GM12878 (cell line): ENCODE results near the gene ATL2. TPM values are rescaled to one million over a fixed set of nuclear protein-coding genes. Genes with fewer than 3 reads are reported as not detected.

ENCODE experiments used
- ATAC-seq: fragments of 200-7000 bp; cut with Tn5 transposase; 3 replicates; pipeline ENCODE4 v1.9.1; 2020; ENCODE audit warnings: mild to moderate bottlenecking, moderate library complexity
- BruUV-seq: library from RNA; stranded (reverse); fragments of 400-500 nt; replicated peaks from 2 replicates; lab custom pipeline; 2021; lab: Mats Ljungman, UMichigan
- CTCF ChIA-PET: fragments of 300-600 bp; sonication (Branson Sonifier 250); formaldehyde crosslinking; extraction: SDS; loops from one replicate; lab custom pipeline; 2021; ENCODE audit warnings: inconsistent platforms; lab: Yijun Ruan, JAX
- POLR2A ChIA-PET: fragments of 350-600 bp; formaldehyde crosslinking; extraction: SDS; loops from one replicate; lab custom pipeline; 2021; ENCODE audit warnings: inconsistent platforms; lab: Charles Lee
- RAD21 ChIA-PET: fragments of 300-600 bp; sonication (Branson Sonifier 250); formaldehyde crosslinking; loops from one replicate; lab custom pipeline; 2023; ENCODE audit warnings: antibody characterized with exemption; ENCODE audit not compliant: unreplicated experiment; lab: Charles Lee
- SMC1A ChIA-PET: fragments of 300-600 bp; sonication (Branson Sonifier 250); formaldehyde crosslinking; loops from one replicate; lab custom pipeline; 2023; ENCODE audit not compliant: unreplicated experiment, uncharacterized antibody; lab: Charles Lee
- DNase-seq: peaks from one replicate; pipeline ENCODE4 v3.0.0-alpha.2; 2011; ENCODE audit warnings: low read depth, low spot score
- FAIRE-seq: peaks from 3 replicates; lab custom pipeline; 2011; peaks lifted over from hg19 to GRCh38; lab: Jason Lieb, UNC
- H2AFZ ChIP-seq: 2 replicates; pipeline ENCODE4 v1.6.0; 2011; ENCODE audit warnings: low read depth, low read length, control low read depth; ENCODE audit not compliant: control insufficient read depth
- H3K27ac ChIP-seq: 2 replicates; pipeline ENCODE4 v1.5.1; 2011; ENCODE audit warnings: control low read depth; ENCODE audit not compliant: control insufficient read depth, insufficient read depth
- H3K27me3 ChIP-seq, 2 experiments: replicated peaks in 1 of 2; 2 replicates each; pipeline versions ENCODE4 v1.6.0 to v1.6.1; 2011; ENCODE audit warnings: low read length in 1 of 2; ENCODE audit not compliant: control insufficient read depth in 2 of 2, insufficient read depth in 2 of 2
- H3K36me3 ChIP-seq, 2 experiments: 2 replicates each; pipeline ENCODE4 v1.5.1; 2011; ENCODE audit warnings: low read length in 1 of 2; ENCODE audit not compliant: control insufficient read depth in 2 of 2, insufficient read depth in 2 of 2
- H3K4me1 ChIP-seq: 2 replicates; pipeline ENCODE4 v1.6.1; 2011; ENCODE audit warnings: mild to moderate bottlenecking, low read length, moderate library complexity, mixed read lengths; ENCODE audit not compliant: control insufficient read depth, insufficient read depth
- H3K4me2 ChIP-seq: 2 replicates; pipeline ENCODE4 v1.6.0; 2011; ENCODE audit warnings: control low read depth; ENCODE audit not compliant: control insufficient read depth, insufficient read depth
- H3K4me3 ChIP-seq: fragments of 200-600 bp; sonication (generic); 2 replicates; pipeline ENCODE4 v1.5.1; 2016
- H3K79me2 ChIP-seq: 2 replicates; pipeline ENCODE4 v1.6.0; 2011; ENCODE audit warnings: low read length; ENCODE audit not compliant: control insufficient read depth, insufficient read depth
- H3K9ac ChIP-seq: 2 replicates; pipeline ENCODE4 v1.8.0; 2011; ENCODE audit warnings: low read length, control low read depth, mixed read lengths; ENCODE audit not compliant: control insufficient read depth, insufficient read depth
- H3K9me3 ChIP-seq: replicated peaks from 3 replicates; pipeline ENCODE4 v1.5.1; 2011; ENCODE audit warnings: mild to moderate bottlenecking, low read length; ENCODE audit not compliant: control insufficient read depth, insufficient read depth
- H4K20me1 ChIP-seq: 2 replicates; pipeline ENCODE4 v1.6.0; 2011; ENCODE audit not compliant: control insufficient read depth, insufficient read depth
- WGBS: methylation state at CpG from one replicate; pipeline ENCODE4 v1.1.6; 2016; ENCODE audit warnings: low lambda C conversion rate; ENCODE audit not compliant: insufficient replicate concordance, insufficient coverage; ENCODE audit errors: missing lambda C conversion rate; 5-methylcytosine and 5-hydroxymethylcytosine counted together
- in situ Hi-C: fragments of 300-500 bp; cut with MboI; formaldehyde crosslinking; loops from 9 replicates; pipeline ENCODE4 v1.14.3; 2018; ENCODE audit warnings: mixed read lengths
- intact Hi-C: fragments of 100-400 bp; cut with micrococcal nuclease; formaldehyde crosslinking; loops from one replicate; pipeline ENCODE4 v1.14.2; 2022; ENCODE audit not compliant: unreplicated experiment
- polyA plus RNA-seq, 11 experiments: library from polyadenylated mRNA; depleted of rRNA in 4 of 11; unstranded in 6 of 11; stranded (reverse) in 5 of 11; fragments of >200 nt; fragmentation: Nextera tagmentation in 4 of 11; fragmentation: Illumina TruSeq in 1 of 11; extraction: Ambion mirVana in 4 of 11; extraction: Trizol in 1 of 11; gene quantifications; 1 replicate in 1 of 11; 2 replicates in 10 of 11; pipeline versions ENCODE4 v1.2.1 to v1.2.3, GENCODE V29; 2011 to 2016; ENCODE audit warnings: inconsistent platforms in 2 of 11, missing spikeins in 2 of 11, low read depth in 1 of 11
- total RNA-seq, 4 experiments: library from RNA; depleted of rRNA in 3 of 4; stranded (reverse); fragments of >200 nt in 3 of 4; fragmentation: Illumina TruSeq in 1 of 4; extraction: Trizol in 1 of 4; gene quantifications; 2 replicates each; pipeline versions ENCODE4 v1.2.1 to v1.2.3, GENCODE V29; 2013 to 2021
- TF ChIP-seq, protein P1 (sequence below): IDR thresholded peaks from 2 replicates; pipeline ENCODE4 v1.6.1; 2012; ENCODE audit warnings: mild to moderate bottlenecking, low read depth, low read length
- TF ChIP-seq, protein P2 (sequence below): fragments of 450-650 bp; IDR thresholded peaks from 2 replicates; pipeline ENCODE4 v1.6.1; 2016; ENCODE audit warnings: mild to moderate bottlenecking, moderate library complexity, borderline replicate concordance

Gene ATL2
- total and polyA plus RNA-seq, 10 of the 15 experiments (the other 5 are each of a cell fraction or from before 2014, with no cell fraction given) = 8.6 to 51.5 (median 41.8) TPM

DNA sequence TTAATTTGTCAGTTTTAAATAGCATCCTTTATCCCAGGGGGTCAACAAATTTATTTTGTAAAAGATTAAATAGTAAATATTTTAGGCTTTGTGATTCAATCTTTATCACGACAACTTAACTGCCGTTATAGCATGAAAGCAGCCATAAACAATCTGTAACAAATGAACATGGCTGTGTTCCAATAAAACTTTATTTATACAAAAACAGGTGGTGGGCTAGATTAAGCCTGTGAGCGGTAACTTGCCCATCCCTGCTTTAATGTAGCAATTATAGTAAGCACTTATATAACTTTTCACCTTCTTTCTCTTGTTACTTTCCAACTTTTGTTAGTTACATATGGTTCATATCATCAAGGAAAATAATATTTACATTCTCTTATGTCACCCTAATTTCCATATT lies 121.9 kb downstream of the ATL2 start:
- ChIA-PET SMC1A (no interaction called here), POLR2A (no interaction called here), RAD21 (no interaction called here), CTCF (no interaction called here)
- Histone ChIP-seq H3K27ac (no peak overlapping the region), H3K4me3 (no peak overlapping the region), H2AFZ (no peak overlapping the region), H3K9me3 (no peaks in the 10 kb centered on the region), H3K27me3 (no peaks in the 10 kb centered on the region), H3K79me2 (no peaks in the 10 kb centered on the region), H4K20me1 (no peaks in the 10 kb centered on the region), H3K36me3 (no peaks in the 10 kb centered on the region), H3K4me2 (no peak overlapping the region), H3K4me1 (no peaks in the 10 kb centered on the region), H3K9ac (no peak overlapping the region)
- no TSS peak for BruUV-seq
- no peak for ATAC-seq
- FAIRE-seq = no peak
- DNase-seq = no peak
- in situ Hi-C loops = no loop called here
- TF ChIP-seq, protein P1, sequence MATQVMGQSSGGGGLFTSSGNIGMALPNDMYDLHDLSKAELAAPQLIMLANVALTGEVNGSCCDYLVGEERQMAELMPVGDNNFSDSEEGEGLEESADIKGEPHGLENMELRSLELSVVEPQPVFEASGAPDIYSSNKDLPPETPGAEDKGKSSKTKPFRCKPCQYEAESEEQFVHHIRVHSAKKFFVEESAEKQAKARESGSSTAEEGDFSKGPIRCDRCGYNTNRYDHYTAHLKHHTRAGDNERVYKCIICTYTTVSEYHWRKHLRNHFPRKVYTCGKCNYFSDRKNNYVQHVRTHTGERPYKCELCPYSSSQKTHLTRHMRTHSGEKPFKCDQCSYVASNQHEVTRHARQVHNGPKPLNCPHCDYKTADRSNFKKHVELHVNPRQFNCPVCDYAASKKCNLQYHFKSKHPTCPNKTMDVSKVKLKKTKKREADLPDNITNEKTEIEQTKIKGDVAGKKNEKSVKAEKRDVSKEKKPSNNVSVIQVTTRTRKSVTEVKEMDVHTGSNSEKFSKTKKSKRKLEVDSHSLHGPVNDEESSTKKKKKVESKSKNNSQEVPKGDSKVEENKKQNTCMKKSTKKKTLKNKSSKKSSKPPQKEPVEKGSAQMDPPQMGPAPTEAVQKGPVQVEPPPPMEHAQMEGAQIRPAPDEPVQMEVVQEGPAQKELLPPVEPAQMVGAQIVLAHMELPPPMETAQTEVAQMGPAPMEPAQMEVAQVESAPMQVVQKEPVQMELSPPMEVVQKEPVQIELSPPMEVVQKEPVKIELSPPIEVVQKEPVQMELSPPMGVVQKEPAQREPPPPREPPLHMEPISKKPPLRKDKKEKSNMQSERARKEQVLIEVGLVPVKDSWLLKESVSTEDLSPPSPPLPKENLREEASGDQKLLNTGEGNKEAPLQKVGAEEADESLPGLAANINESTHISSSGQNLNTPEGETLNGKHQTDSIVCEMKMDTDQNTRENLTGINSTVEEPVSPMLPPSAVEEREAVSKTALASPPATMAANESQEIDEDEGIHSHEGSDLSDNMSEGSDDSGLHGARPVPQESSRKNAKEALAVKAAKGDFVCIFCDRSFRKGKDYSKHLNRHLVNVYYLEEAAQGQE = no peak
- TF ChIP-seq, protein P2, sequence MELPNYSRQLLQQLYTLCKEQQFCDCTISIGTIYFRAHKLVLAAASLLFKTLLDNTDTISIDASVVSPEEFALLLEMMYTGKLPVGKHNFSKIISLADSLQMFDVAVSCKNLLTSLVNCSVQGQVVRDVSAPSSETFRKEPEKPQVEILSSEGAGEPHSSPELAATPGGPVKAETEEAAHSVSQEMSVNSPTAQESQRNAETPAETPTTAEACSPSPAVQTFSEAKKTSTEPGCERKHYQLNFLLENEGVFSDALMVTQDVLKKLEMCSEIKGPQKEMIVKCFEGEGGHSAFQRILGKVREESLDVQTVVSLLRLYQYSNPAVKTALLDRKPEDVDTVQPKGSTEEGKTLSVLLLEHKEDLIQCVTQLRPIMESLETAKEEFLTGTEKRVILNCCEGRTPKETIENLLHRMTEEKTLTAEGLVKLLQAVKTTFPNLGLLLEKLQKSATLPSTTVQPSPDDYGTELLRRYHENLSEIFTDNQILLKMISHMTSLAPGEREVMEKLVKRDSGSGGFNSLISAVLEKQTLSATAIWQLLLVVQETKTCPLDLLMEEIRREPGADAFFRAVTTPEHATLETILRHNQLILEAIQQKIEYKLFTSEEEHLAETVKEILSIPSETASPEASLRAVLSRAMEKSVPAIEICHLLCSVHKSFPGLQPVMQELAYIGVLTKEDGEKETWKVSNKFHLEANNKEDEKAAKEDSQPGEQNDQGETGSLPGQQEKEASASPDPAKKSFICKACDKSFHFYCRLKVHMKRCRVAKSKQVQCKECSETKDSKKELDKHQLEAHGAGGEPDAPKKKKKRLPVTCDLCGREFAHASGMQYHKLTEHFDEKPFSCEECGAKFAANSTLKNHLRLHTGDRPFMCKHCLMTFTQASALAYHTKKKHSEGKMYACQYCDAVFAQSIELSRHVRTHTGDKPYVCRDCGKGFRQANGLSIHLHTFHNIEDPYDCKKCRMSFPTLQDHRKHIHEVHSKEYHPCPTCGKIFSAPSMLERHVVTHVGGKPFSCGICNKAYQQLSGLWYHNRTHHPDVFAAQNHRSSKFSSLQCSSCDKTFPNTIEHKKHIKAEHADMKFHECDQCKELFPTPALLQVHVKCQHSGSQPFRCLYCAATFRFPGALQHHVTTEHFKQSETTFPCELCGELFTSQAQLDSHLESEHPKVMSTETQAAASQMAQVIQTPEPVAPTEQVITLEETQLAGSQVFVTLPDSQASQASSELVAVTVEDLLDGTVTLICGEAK = peak; percentile 72
- intact Hi-C loops = no loop called here
- 87% methylated on average over 3 of the region's 3 CpGs for WGBS
